Transverse colon (tissue), 3 donors: ENCODE measurements around the gene PSAP.

ENCODE experiments used
- CTCF ChIP-seq, 5 experiments: fragments of 200-600 bp in 3 of 5; fragments of 450-650 bp in 2 of 5; sonication (generic) in 3 of 5; IDR thresholded peaks; 1 replicate in 2 of 5; 2 replicates in 3 of 5; pipeline ENCODE4 v1.5.1; 2016 to 2017; ENCODE audit warnings: antibody characterized with exemption in 5 of 5, inconsistent platforms in 3 of 5, mild to moderate bottlenecking in 2 of 5, moderate library complexity in 1 of 5
- EP300 ChIP-seq: sonication (generic); formaldehyde crosslinking; IDR thresholded peaks from one replicate; pipeline ENCODE4 v1.6.1; 2017; ENCODE audit warnings: antibody characterized with exemption, low read depth

GRCh38 chr10:71770789-71771188, 80.3 kb downstream of the PSAP start:
- TF ChIP-seq CTCF (IDR thresholded peaks at IDR 0.05) (no peak), EP300 (no peak)
